PFSK-1 (cell line): ENCODE measurements around the gene CFAP53.

Experiments used
- FOXP2 ChIP-seq: optimal IDR thresholded peaks from 2 replicates; pipeline ENCODE3; 2011; ENCODE audit warnings: borderline replicate concordance, control low read depth, inconsistent platforms; ENCODE audit not compliant: insufficient read depth; ENCODE audit errors: extremely low read length, extremely low read depth
- POLR2AphosphoS5 ChIP-seq: IDR thresholded peaks from 2 replicates; pipeline ENCODE4 v1.6.1; 2012; ENCODE audit warnings: low read depth, mild to moderate bottlenecking, control low read depth, low read length, moderate library complexity
- SIN3A ChIP-seq: IDR thresholded peaks from 2 replicates; pipeline ENCODE4 v1.6.1; 2012; ENCODE audit warnings: mild to moderate bottlenecking, low read length, moderate library complexity, borderline replicate concordance; ENCODE audit not compliant: insufficient read depth
- TAF1 ChIP-seq: IDR thresholded peaks from 2 replicates; pipeline ENCODE4 v1.6.1; 2012; ENCODE audit warnings: low read length, control low read depth, borderline replicate concordance; ENCODE audit not compliant: insufficient read depth
- TF ChIP-seq, protein P1 (sequence below), 2 experiments: IDR thresholded peaks; 2 replicates each; pipeline versions ENCODE4 v1.6.1 to v1.8.0; 2011 to 2012; ENCODE audit warnings: low read depth in 2 of 2, low read length in 2 of 2, control low read depth in 1 of 2, inconsistent platforms in 1 of 2, mild to moderate bottlenecking in 1 of 2, moderate library complexity in 1 of 2; ENCODE audit not compliant: insufficient read depth in 1 of 2

The CFAP53 gene

DNA sequence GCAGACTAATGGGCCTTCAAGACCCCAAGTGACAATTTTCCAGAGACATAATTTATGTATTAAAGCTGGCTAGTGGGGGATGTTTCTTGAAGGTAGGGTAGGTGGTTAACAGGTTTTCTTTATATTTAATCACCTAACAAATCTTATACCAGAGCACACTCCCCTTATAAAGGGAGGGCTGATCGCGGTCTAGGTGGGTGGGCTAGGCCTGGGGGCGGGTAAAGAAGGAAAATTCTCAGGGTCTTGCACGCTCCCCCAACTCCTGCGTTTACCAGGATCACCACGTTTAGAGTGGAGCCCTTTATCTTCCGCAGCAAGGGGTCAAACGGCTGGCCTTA lies 41.1 kb upstream of the CFAP53 start:
- TF ChIP-seq POLR2AphosphoS5 (no peak), TAF1 (no peak), SIN3A (no peak)
- TF ChIP-seq, protein P1, sequence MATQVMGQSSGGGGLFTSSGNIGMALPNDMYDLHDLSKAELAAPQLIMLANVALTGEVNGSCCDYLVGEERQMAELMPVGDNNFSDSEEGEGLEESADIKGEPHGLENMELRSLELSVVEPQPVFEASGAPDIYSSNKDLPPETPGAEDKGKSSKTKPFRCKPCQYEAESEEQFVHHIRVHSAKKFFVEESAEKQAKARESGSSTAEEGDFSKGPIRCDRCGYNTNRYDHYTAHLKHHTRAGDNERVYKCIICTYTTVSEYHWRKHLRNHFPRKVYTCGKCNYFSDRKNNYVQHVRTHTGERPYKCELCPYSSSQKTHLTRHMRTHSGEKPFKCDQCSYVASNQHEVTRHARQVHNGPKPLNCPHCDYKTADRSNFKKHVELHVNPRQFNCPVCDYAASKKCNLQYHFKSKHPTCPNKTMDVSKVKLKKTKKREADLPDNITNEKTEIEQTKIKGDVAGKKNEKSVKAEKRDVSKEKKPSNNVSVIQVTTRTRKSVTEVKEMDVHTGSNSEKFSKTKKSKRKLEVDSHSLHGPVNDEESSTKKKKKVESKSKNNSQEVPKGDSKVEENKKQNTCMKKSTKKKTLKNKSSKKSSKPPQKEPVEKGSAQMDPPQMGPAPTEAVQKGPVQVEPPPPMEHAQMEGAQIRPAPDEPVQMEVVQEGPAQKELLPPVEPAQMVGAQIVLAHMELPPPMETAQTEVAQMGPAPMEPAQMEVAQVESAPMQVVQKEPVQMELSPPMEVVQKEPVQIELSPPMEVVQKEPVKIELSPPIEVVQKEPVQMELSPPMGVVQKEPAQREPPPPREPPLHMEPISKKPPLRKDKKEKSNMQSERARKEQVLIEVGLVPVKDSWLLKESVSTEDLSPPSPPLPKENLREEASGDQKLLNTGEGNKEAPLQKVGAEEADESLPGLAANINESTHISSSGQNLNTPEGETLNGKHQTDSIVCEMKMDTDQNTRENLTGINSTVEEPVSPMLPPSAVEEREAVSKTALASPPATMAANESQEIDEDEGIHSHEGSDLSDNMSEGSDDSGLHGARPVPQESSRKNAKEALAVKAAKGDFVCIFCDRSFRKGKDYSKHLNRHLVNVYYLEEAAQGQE (IDR thresholded peaks at IDR 0.05; ENCODE audit: insufficient read depth in 1 of 2, low read depth in 2 of 2, low read length in 2 of 2): no peak

DNA sequence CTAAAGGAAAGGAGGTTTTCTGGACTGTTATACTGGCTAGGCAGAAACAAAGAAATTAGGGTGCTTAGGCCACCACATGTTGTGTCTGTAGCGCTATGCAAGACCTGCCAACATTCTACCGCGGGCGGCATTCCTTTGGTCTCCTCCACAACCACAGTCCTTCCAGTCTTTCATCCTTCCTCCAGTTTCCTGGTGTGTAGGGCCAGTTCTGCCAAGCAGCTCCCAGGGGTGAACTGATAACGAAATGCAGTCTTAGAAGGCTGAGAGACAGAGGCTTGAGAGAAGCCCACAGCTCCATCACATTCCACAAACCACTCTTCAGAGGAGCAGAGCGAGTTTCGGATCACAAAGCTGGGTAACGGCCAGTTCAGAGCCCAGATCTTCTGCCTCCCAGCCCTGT lies 40.6 kb upstream of the CFAP53 start:
- TF ChIP-seq, protein P1 (IDR thresholded peaks at IDR 0.05; ENCODE audit: insufficient read depth in 1 of 2, low read depth in 2 of 2, low read length in 2 of 2): no peak
- TF ChIP-seq SIN3A (no peak), FOXP2 (no peak), TAF1 (no peak), POLR2AphosphoS5 (no peak)

DNA sequence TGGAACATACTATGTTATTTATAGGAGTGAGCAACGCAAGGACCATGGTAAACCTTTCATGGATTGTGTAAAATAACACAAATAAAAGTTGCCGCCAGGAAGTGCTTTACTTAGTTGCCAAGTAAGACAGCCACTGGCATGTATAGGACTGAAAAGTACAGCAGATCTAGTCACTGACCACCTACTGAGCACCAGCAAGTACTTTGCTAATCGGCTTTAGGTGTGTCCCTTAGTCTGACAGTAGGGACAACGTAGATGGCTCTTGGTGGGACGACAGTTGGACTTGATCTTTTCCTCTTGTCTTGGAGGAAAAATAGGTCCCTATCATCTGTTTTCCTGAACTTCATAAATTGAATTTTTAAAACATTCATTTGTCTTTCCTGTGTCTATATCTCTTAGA lies 34.8 kb upstream of the CFAP53 start:
- TF ChIP-seq FOXP2 (no peak), POLR2AphosphoS5 (no peak), SIN3A (no peak), TAF1 (no peak)
- TF ChIP-seq, protein P1 (IDR thresholded peaks at IDR 0.05; ENCODE audit: insufficient read depth in 1 of 2, low read depth in 2 of 2, low read length in 2 of 2): no peak

DNA sequence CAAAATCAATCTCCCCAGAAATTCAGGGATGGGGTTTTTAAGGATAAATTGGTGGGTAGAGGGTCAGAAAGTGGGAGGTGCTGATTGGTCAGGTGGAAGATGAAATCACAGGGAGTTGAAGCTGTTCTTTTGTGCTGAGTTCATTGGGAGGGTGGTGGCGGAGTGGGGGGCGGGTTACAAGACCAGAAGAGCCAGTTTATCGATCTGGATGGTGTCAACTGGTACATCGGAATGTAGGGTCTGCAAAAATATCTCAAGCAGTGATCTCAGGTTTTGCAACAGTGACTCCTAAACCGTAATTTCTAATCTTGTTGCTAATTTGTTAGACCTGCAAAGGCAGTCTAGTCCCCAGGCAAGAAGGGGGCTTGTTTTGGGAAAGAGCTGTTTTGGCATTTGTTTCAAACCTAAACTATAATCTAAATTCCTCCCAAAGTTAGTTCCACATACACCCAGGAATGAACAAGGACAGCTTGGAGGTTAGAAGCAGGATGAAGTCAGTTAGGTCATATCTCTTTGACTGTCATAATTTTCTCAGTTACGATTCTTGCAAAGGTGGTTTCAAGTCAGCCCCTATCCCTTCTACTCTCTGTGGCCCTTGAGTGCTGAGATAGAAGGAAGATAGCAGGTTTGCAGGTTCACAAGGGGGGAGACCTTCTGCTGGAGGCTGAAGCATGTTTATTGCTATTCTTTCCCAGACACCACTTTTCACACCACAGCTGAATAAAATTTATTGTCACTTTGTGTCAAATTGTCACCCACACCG lies 33.5 kb upstream of the CFAP53 start:
- TF ChIP-seq POLR2AphosphoS5 (no peak), TAF1 (no peak), SIN3A (no peak), FOXP2 (no peak)
- TF ChIP-seq, protein P1 (IDR thresholded peaks at IDR 0.05; ENCODE audit: insufficient read depth in 1 of 2, low read depth in 2 of 2, low read length in 2 of 2): no peak
